Measurements from ENCODE around the gene PROK2.

DNA sequence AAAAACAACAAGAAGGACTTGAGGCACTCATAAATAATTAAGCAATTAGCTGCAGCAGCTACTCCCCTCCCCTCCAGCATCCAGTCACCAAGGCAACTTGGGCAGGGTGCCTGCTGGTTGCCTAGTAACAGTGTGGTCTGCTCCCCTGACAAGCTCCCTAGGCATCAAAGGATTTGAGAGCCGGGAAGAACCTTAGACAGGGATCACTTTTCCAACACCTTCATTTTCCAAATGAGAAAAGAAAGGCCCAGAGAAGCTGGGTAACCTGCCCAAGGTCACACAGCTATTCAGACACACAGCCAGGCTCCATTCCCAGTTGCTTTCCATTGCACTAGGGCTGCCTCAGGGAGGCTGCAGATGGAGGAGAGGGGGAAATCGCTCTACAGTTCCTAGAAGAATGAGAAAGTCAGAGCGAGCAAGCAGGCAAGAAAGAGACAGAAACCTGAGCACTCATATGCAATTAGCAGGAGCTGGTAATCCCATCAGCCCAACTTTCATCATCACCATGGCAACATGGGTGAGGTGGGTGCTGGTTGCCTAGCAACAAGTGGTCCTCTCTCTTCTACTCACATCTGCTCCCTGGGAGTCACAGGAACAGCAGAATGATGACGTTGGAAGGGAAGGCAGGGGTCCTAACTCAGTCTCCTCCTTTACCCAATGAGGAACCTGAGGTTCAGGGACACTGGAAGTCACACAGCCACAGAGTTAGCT, 56.2 kb downstream of the PROK2 start:
- TF ChIP-seq, protein P1, sequence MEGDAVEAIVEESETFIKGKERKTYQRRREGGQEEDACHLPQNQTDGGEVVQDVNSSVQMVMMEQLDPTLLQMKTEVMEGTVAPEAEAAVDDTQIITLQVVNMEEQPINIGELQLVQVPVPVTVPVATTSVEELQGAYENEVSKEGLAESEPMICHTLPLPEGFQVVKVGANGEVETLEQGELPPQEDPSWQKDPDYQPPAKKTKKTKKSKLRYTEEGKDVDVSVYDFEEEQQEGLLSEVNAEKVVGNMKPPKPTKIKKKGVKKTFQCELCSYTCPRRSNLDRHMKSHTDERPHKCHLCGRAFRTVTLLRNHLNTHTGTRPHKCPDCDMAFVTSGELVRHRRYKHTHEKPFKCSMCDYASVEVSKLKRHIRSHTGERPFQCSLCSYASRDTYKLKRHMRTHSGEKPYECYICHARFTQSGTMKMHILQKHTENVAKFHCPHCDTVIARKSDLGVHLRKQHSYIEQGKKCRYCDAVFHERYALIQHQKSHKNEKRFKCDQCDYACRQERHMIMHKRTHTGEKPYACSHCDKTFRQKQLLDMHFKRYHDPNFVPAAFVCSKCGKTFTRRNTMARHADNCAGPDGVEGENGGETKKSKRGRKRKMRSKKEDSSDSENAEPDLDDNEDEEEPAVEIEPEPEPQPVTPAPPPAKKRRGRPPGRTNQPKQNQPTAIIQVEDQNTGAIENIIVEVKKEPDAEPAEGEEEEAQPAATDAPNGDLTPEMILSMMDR (IDR thresholded peaks at IDR 0.05): no peak
- TF ChIP-seq POLR2A (IDR thresholded peaks at IDR 0.05; ENCODE audit: low read depth) (no peak), POLR2AphosphoS5 (IDR thresholded peaks at IDR 0.05) (no peak)
